Spinal cord (tissue), 10 donors: ENCODE results near the gene ANGPTL4. TPM values are rescaled to one million over a fixed set of nuclear protein-coding genes. Genes with fewer than 3 reads are reported as not detected.
"Not testable (repeated sequence)": the region's sequence is repeated elsewhere in the genome, so short reads cannot be mapped to it uniquely, and the experiment has no call there.

Source experiments
- DNase-seq, 6 donors: peaks; one replicate each; pipeline versions ENCODE4 v3.0.0 to v3.0.0-alpha.2; 2013 to 2015; ENCODE audit warnings: low spot score in 6 of 6, low read depth in 4 of 6
- H3K27ac ChIP-seq: one replicate; pipeline ENCODE4 v1.5.1; 2013; ENCODE audit warnings: low read depth, low read length, control low read depth
- H3K27me3 ChIP-seq: one replicate; pipeline ENCODE4 v1.6.1; 2013; ENCODE audit warnings: low read length; ENCODE audit not compliant: control insufficient read depth, insufficient read depth
- H3K36me3 ChIP-seq: one replicate; pipeline ENCODE4 v1.6.1; 2013; ENCODE audit warnings: low read length; ENCODE audit not compliant: control insufficient read depth, insufficient read depth
- H3K4me1 ChIP-seq: one replicate; pipeline ENCODE4 v1.6.1; 2013; ENCODE audit warnings: low read length; ENCODE audit not compliant: control insufficient read depth, insufficient read depth
- H3K4me3 ChIP-seq: one replicate; pipeline ENCODE4 v1.5.1; 2013; ENCODE audit warnings: low read depth, low read length, control low read depth
- H3K9me3 ChIP-seq: one replicate; pipeline ENCODE4 v1.6.1; 2013; ENCODE audit warnings: low read length; ENCODE audit not compliant: control insufficient read depth, insufficient read depth
- WGBS: methylation state at CpG from one replicate; pipeline ENCODE4 v1.1.5; 2013; ENCODE audit warnings: missing lambda C conversion rate; ENCODE audit not compliant: insufficient coverage; 5-methylcytosine and 5-hydroxymethylcytosine counted together
- polyA plus RNA-seq, 2 donors: library from polyadenylated mRNA; unstranded; fragments of 120-200 nt; gene quantifications; one replicate each; pipeline ENCODE4 v1.2.1, GENCODE V29; 2013; ENCODE audit not compliant: insufficient read length in 2 of 2
- total RNA-seq, 2 donors: library from RNA; depleted of rRNA in 1 of 2; stranded (reverse); fragments of 120-200 nt in 1 of 2; fragments of >200 nt in 1 of 2; gene quantifications; one replicate each; pipeline versions ENCODE4 v1.2.3 to v1.2.4, GENCODE V29; 2013 to 2014
- donor health status: healthy.

The ANGPTL4 gene
- total and polyA plus RNA-seq, 4 donors = 2.1 to 11.8 (median 6.2) TPM

GRCh38 chr19:8361921-8362793 is 1.8 kb upstream of the ANGPTL4 start:
- 53% methylated on average over 9 of the region's 12 CpGs for WGBS
- no peaks in the 10 kb centered on the region for H3K36me3 ChIP-seq
- no peaks in the 10 kb centered on the region for H3K9me3 ChIP-seq
- DNase-seq = peak in 3 of 6 donors; percentile 24 to 93 (median 81)
- H3K4me3 ChIP-seq = no peak overlapping the region
- peaks cover 44% of the 10 kb centered on the region for H3K4me1 ChIP-seq
- H3K27ac ChIP-seq = peak overlapping the region; percentile 47
- peaks cover 17% of the 10 kb centered on the region for H3K27me3 ChIP-seq

GRCh38 chr19:8366121-8366581 is 2.2 kb downstream of the ANGPTL4 start:
- peaks cover 3% of the 10 kb centered on the region for H3K36me3 ChIP-seq
- WGBS = 96% methylated on average over 11 of the region's 11 CpGs
- no peak for DNase-seq
- H3K27ac ChIP-seq = no peak overlapping the region
- H3K27me3 ChIP-seq = peaks cover 17% of the 10 kb centered on the region
- H3K4me3 ChIP-seq = no peak overlapping the region
- no peaks in the 10 kb centered on the region for H3K9me3 ChIP-seq
- peaks cover 63% of the 10 kb centered on the region for H3K4me1 ChIP-seq

GRCh38 chr19:8366961-8367326 is 3.0 kb downstream of the ANGPTL4 start:
- peak overlapping the region; percentile 92 for H3K27ac ChIP-seq

GRCh38 chr19:8367327-8368001 is 3.5 kb downstream of the ANGPTL4 start:
- peak overlapping the region; percentile 16 for H3K4me3 ChIP-seq
- peaks cover 15% of the 10 kb centered on the region for H3K27me3 ChIP-seq

More at GRCh38 chr19:8366961-8367326, 3.0 kb downstream of the ANGPTL4 start:
- Histone ChIP-seq H3K9me3 (no peaks in the 10 kb centered on the region), H3K4me1 (peaks cover 61% of the 10 kb centered on the region), H3K36me3 (peaks cover 7% of the 10 kb centered on the region), H3K4me3 (peak overlapping the region; percentile 16), H3K27me3 (peaks cover 17% of the 10 kb centered on the region)
- 63% methylated on average over 11 of the region's 13 CpGs for WGBS
- DNase-seq = no peak

GRCh38 chr19:8370176-8371010 is 6.4 kb downstream of the ANGPTL4 start:
- H3K36me3 ChIP-seq = peaks cover 22% of the 10 kb centered on the region
- WGBS = 92% methylated on average over 12 of the region's 19 CpGs
- no peaks in the 10 kb centered on the region for H3K27me3 ChIP-seq
- no peak for DNase-seq
- H3K4me3 ChIP-seq = no peak overlapping the region
- H3K9me3 ChIP-seq = no peaks in the 10 kb centered on the region
- peaks cover 33% of the 10 kb centered on the region for H3K4me1 ChIP-seq
- no peak overlapping the region for H3K27ac ChIP-seq

More at GRCh38 chr19:8367327-8368001, 3.5 kb downstream of the ANGPTL4 start:
- WGBS = 18% methylated on average over 19 of the region's 23 CpGs
- peak overlapping the region; percentile 92 for H3K27ac ChIP-seq
- peaks cover 9% of the 10 kb centered on the region for H3K36me3 ChIP-seq
- H3K9me3 ChIP-seq = no peaks in the 10 kb centered on the region
- peaks cover 56% of the 10 kb centered on the region for H3K4me1 ChIP-seq
- peak in 4 of 6 donors; percentile 79 to 96 (median 90) for DNase-seq

GRCh38 chr19:8371011-8371804 is 7.3 kb downstream of the ANGPTL4 start:
- peaks cover 29% of the 10 kb centered on the region for H3K4me1 ChIP-seq
- 91% methylated on average over 25 of the region's 28 CpGs for WGBS
- H3K4me3 ChIP-seq = no peak overlapping the region
- no peak overlapping the region for H3K27ac ChIP-seq
- no peaks in the 10 kb centered on the region for H3K27me3 ChIP-seq
- no peaks in the 10 kb centered on the region for H3K9me3 ChIP-seq
- H3K36me3 ChIP-seq = peaks cover 29% of the 10 kb centered on the region
- no peak for DNase-seq

- Histone ChIP-seq H3K27ac (no peak overlapping the region), H3K9me3 (no peaks in the 10 kb centered on the region), H3K4me3 (no peak overlapping the region), H3K36me3 (peaks cover 31% of the 10 kb centered on the region), H3K27me3 (no peaks in the 10 kb centered on the region), H3K4me1 (peaks cover 4% of the 10 kb centered on the region)
- 93% methylated on average over 22 of the region's 26 CpGs for WGBS
- no peak for DNase-seq
Measured at GRCh38 chr19:8373867-8374813, 10.2 kb downstream of the ANGPTL4 start.

GRCh38 chr19:8375766-8376165 is 11.8 kb downstream of the ANGPTL4 start:
- H3K27me3 ChIP-seq, H3K4me1 ChIP-seq, DNase-seq, H3K4me3 ChIP-seq, H3K9me3 ChIP-seq, H3K27ac ChIP-seq: not testable (repeated sequence)
- H3K36me3 ChIP-seq = peaks cover 31% of the 10 kb centered on the region
- 96% methylated on average over 26 of the region's 32 CpGs for whole genome bisulfite sequencing
